Adrenal gland (tissue), 12 donors: ENCODE measurements around the gene IL17RA. TPM values are rescaled to one million over a fixed set of nuclear protein-coding genes. Genes with fewer than 3 reads are reported as not detected.

Source experiments
- DNase-seq, 7 donors: peaks; one replicate each; pipeline ENCODE4 v3.0.0-alpha.2; 2019 to 2020
- H3K27ac ChIP-seq, 5 donors: fragments of 200-600 bp; sonication (generic) in 4 of 5; 1 replicate in 3 of 5; 2 replicates in 2 of 5; pipeline versions ENCODE4 v1.5.1 to v1.8.0; 2016 to 2020; ENCODE audit warnings: mild to moderate bottlenecking in 1 of 5
- H3K27me3 ChIP-seq: fragments of 200-600 bp; 2 replicates; pipeline ENCODE4 v1.8.0; 2021
- H3K36me3 ChIP-seq, 2 donors: fragments of 200-600 bp; replicated peaks in 1 of 2; 1 replicate in 1 of 2; 2 replicates in 1 of 2; pipeline versions ENCODE4 v1.5.1 to v1.8.0; 2018 to 2022
- H3K4me1 ChIP-seq, 2 donors: fragments of 200-600 bp; replicated peaks in 1 of 2; 1 replicate in 1 of 2; 2 replicates in 1 of 2; pipeline versions ENCODE4 v1.5.1 to v1.8.0; 2018 to 2021
- H3K4me3 ChIP-seq, 4 donors: fragments of 200-600 bp; sonication (generic) in 3 of 4; one replicate each; pipeline ENCODE4 v1.5.1; 2016 to 2018
- H3K9me3 ChIP-seq, 3 donors: fragments of 200-600 bp; sonication (generic) in 1 of 3; replicated peaks in 1 of 3; 1 replicate in 2 of 3; 2 replicates in 1 of 3; pipeline versions ENCODE4 v1.5.1 to v1.8.0; 2016 to 2021
- CTCF ChIP-seq, 6 experiments: fragments of 450-650 bp in 4 of 6; fragments of 200-600 bp in 2 of 6; sonication (generic) in 1 of 6; IDR thresholded peaks; 1 replicate in 5 of 6; 2 replicates in 1 of 6; pipeline versions ENCODE4 v1.5.1 to v1.8.0; 2016 to 2021; ENCODE audit warnings: antibody characterized with exemption in 6 of 6, mild to moderate bottlenecking in 2 of 6, moderate library complexity in 1 of 6
- POLR2A ChIP-seq, 2 donors: fragments of 450-650 bp; IDR thresholded peaks; one replicate each; pipeline ENCODE4 v1.6.1; 2017; ENCODE audit warnings: antibody characterized with exemption in 2 of 2, mild to moderate bottlenecking in 2 of 2, moderate library complexity in 1 of 2
- WGBS, 4 donors: extraction: QIAGEN DNeasy Blood & Tissue Kit in 2 of 4; methylation state at CpG; one replicate each; pipeline versions ENCODE4 v1.1.5 to v1.1.7; 2013 to 2017; 5-methylcytosine and 5-hydroxymethylcytosine counted together
- intact Hi-C, 2 donors: fragments of 100-400 bp; cut with DNase I; formaldehyde crosslinking; loops; one replicate each; pipeline versions ENCODE4 v1.14.1 to v1.15.0; 2022 to 2023
- polyA plus RNA-seq, 3 donors: library from polyadenylated mRNA; stranded (reverse); fragments of 200-250 nt in 2 of 3; fragments of 350-450 nt in 1 of 3; fragmentation: Illumina TruSeq in 1 of 3; extraction: RNeasy Lipid Tissue Mini Kit (QIAGEN cat#74804) in 1 of 3; gene quantifications; one replicate each; pipeline ENCODE4 v1.2.3, GENCODE V29; 2013 to 2014
- total RNA-seq, 9 donors: library from RNA; depleted of rRNA in 4 of 9; stranded (reverse); fragments of >200 nt in 4 of 9; fragments of 120-200 nt in 1 of 9; fragmentation: NEBNext Ultra II Directional in 1 of 9; extraction: Animal tissue kit (Norgen Biotek cat#: 25700) in 1 of 9; gene quantifications; one replicate each; pipeline versions ENCODE4 v1.1.0 to v1.2.4, GENCODE V29; 2013 to 2023
- donor health status: healthy with polysubstance abuse.
- donor health status: Bipolar disorder and iron deficiency.
- donor health status: DM: yes; HTN: yes; CAD: no.
- donor health status: DM: no; HTN: no; CAD: no.
- donor health status: DM: no; HTN: no; CAD: no.
- donor health status: DM: yes; HTN: yes; CAD: no.

Gene IL17RA
- total and polyA plus RNA-seq, 12 donors, result 2.2 to 31.8 (median 21.5) TPM

- Histone ChIP-seq H3K4me3 (no peak overlapping the region), H3K27me3 (no peaks in the 10 kb centered on the region), H3K27ac (no peak overlapping the region), H3K4me1 (peaks cover 8 to 36% of the 10 kb centered on the region in 2 donors), H3K9me3 (no peaks in the 10 kb centered on the region), H3K36me3 (no peaks in the 10 kb centered on the region)
- TF ChIP-seq CTCF (IDR thresholded peaks at IDR 0.05) (no peak), POLR2A (IDR thresholded peaks at IDR 0.05) (no peak)
- intact Hi-C loops, result loop anchor here in 1 of 2 donors (10.0 kb wide), 1 partner anchor 68 kb away; the partner anchor contains the start of gene IL17RA
- WGBS, 4 donors, result 26 to 61% (median 46%) methylated on average over 5 to 6 of the region's 6 CpGs
- DNase-seq, result peak in 5 of 7 donors; percentile 41 to 65 (median 53)
These were observed 67.5 kb downstream of the IL17RA start for GRCh38 chr22:17152340-17152739.

- WGBS, 4 donors, result 49 to 61% (median 56%) methylated on average over 3 of the region's 3 CpGs
- Histone ChIP-seq H3K4me3 (no peak overlapping the region), H3K27ac (no peak overlapping the region), H3K9me3 (no peaks in the 10 kb centered on the region), H3K4me1 (peaks cover 9 to 43% of the 10 kb centered on the region in 2 donors), H3K27me3 (no peaks in the 10 kb centered on the region), H3K36me3 (no peaks in the 10 kb centered on the region)
- intact Hi-C loops, result loop anchor here in 1 of 2 donors (10.0 kb wide), 1 partner anchor 68 kb away; the partner anchor contains the start of gene IL17RA
- TF ChIP-seq CTCF (IDR thresholded peaks at IDR 0.05) (no peak), POLR2A (IDR thresholded peaks at IDR 0.05) (no peak)
- DNase-seq, result no peak
These were observed 68.2 kb downstream of the IL17RA start for GRCh38 chr22:17152971-17153370.

- WGBS, 4 donors, result 77 to 91% (median 85%) methylated on average over 3 of the region's 3 CpGs
- Histone ChIP-seq H3K9me3 (no peaks in the 10 kb centered on the region), H3K27ac (no peak overlapping the region), H3K4me1 (peaks cover 21 to 42% of the 10 kb centered on the region in 2 donors), H3K4me3 (no peak overlapping the region), H3K36me3 (no peaks in the 10 kb centered on the region), H3K27me3 (no peaks in the 10 kb centered on the region)
- no peak for DNase-seq
- intact Hi-C loops, result loop anchor here in 1 of 2 donors (10.0 kb wide), 1 partner anchor 71 kb away; the partner anchor contains the start of gene IL17RA
- TF ChIP-seq CTCF (IDR thresholded peaks at IDR 0.05) (no peak), POLR2A (IDR thresholded peaks at IDR 0.05) (no peak)
These were observed 71.1 kb downstream of the IL17RA start for GRCh38 chr22:17155941-17156340.

- WGBS, 4 donors, result 84 to 89% (median 86%) methylated on average over 3 of the region's 3 CpGs
- no peak for DNase-seq
- intact Hi-C loops, result loop anchor here in 1 of 2 donors (10.0 kb wide), 1 partner anchor 73 kb away; the partner anchor contains the start of gene IL17RA
- Histone ChIP-seq H3K9me3 (no peaks in the 10 kb centered on the region), H3K27ac (peak overlapping the region in 1 of 5 donors; percentile 96), H3K4me1 (peaks cover 17 to 36% of the 10 kb centered on the region in 2 donors), H3K27me3 (no peaks in the 10 kb centered on the region), H3K4me3 (peak overlapping the region in 1 of 4 donors; percentile 79), H3K36me3 (no peaks in the 10 kb centered on the region)
- TF ChIP-seq CTCF (IDR thresholded peaks at IDR 0.05) (no peak), POLR2A (IDR thresholded peaks at IDR 0.05) (no peak)
These were observed 72.9 kb downstream of the IL17RA start for GRCh38 chr22:17157714-17158113.
